Right lobe of liver (tissue), 4 donors: ENCODE results near the gene TTR.

Experiments used
- POLR2A ChIP-seq: fragments of 450-650 bp; IDR thresholded peaks from one replicate; pipeline ENCODE4 v1.6.1; 2017; ENCODE audit warnings: antibody characterized with exemption, mild to moderate bottlenecking
- TF ChIP-seq, protein P1 (sequence below), 4 donors: fragments of 200-600 bp in 3 of 4; fragments of 450-650 bp in 1 of 4; IDR thresholded peaks; one replicate each; pipeline versions ENCODE4 v1.5.1 to v1.8.0; 2016 to 2022; ENCODE audit warnings: antibody characterized with exemption in 4 of 4, mild to moderate bottlenecking in 2 of 4
- donor health status: DM: no; HTN: no; CAD: no.
- donor health status: DM: no; HTN: no; CAD: no.
- donor health status: DM: no; HTN: yes; CAD: no.

DNA sequence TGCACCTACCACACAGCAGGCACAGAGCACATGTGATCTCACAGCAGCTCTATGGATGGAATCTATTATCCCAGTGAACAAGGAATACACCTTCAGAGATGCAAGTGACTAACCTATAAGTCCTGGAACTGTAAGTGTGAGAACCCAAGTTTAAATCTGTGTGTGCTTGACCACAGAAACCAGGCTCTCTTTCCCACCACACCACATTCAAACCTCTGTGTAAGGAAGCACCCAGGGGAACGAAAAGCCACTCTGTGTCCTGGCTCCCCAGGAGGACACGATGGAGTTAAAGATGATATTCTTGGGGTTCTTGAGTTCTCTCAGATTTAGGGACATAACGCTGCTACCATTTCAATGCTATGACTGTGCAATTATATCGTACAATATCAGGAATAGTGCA lies 38.9 kb downstream of the TTR start:
- TF ChIP-seq, protein P1, sequence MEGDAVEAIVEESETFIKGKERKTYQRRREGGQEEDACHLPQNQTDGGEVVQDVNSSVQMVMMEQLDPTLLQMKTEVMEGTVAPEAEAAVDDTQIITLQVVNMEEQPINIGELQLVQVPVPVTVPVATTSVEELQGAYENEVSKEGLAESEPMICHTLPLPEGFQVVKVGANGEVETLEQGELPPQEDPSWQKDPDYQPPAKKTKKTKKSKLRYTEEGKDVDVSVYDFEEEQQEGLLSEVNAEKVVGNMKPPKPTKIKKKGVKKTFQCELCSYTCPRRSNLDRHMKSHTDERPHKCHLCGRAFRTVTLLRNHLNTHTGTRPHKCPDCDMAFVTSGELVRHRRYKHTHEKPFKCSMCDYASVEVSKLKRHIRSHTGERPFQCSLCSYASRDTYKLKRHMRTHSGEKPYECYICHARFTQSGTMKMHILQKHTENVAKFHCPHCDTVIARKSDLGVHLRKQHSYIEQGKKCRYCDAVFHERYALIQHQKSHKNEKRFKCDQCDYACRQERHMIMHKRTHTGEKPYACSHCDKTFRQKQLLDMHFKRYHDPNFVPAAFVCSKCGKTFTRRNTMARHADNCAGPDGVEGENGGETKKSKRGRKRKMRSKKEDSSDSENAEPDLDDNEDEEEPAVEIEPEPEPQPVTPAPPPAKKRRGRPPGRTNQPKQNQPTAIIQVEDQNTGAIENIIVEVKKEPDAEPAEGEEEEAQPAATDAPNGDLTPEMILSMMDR (IDR thresholded peaks at IDR 0.05): no peak
- no peak for TF ChIP-seq POLR2A
